Globus pallidus (tissue), 1 donor: Measurements from ENCODE around the gene SPATA22.
"Not testable (repeated sequence)": the region's sequence is repeated elsewhere in the genome, so short reads cannot be mapped to it uniquely, and the experiment has no call there.

Source experiments
- DNase-seq: peaks from one replicate; pipeline ENCODE4 v3.0.0-alpha.2; 2015; ENCODE audit warnings: low spot score

The SPATA22 gene, protein sequence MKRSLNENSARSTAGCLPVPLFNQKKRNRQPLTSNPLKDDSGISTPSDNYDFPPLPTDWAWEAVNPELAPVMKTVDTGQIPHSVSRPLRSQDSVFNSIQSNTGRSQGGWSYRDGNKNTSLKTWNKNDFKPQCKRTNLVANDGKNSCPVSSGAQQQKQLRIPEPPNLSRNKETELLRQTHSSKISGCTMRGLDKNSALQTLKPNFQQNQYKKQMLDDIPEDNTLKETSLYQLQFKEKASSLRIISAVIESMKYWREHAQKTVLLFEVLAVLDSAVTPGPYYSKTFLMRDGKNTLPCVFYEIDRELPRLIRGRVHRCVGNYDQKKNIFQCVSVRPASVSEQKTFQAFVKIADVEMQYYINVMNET

DNA sequence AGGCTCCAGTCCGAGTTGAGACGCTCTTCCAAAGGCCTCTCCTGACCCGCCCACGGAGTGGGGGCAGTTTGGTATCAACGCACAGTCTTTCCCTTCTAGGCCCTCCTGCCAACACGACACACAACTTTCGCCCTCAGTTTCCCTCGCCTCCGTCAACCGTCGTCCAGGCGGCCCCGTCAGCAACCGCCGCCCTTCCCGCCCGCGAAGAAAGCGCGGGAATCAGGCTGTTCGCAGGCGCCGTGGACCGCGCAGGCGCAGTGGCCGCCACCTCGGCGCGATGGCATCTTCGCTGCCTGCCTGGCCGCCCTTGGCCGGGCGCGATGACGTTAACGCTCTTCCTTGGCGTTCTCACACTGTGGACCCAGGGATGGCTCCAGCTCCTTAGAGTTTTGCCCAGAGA is at the start of gene SPATA22:
Gene SPATA22 (minus strand): TSS at position 221 of the 400 bp plus-strand sequence. CDS start 2,494 bp downstream, outside the sequence.
- DNase-seq, result no peak

DNA sequence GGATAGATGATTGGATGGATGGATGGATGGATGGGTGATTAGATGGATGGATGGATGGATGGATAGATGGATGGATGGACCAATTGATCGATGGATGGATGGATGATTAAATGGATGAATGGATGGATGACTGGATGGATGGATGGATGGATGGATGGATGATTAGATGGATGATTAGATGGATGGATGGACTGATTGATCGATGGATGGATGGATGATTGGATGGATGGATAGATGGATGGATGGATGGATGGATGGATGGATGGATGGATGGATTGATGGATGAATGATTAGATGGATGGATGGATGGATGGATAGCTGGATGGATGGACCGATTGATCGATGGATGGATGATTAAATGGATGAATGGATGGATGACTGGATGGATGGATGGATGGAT is 47.9 kb upstream of the SPATA22 start:
- DNase-seq, result not testable (repeated sequence)

DNA sequence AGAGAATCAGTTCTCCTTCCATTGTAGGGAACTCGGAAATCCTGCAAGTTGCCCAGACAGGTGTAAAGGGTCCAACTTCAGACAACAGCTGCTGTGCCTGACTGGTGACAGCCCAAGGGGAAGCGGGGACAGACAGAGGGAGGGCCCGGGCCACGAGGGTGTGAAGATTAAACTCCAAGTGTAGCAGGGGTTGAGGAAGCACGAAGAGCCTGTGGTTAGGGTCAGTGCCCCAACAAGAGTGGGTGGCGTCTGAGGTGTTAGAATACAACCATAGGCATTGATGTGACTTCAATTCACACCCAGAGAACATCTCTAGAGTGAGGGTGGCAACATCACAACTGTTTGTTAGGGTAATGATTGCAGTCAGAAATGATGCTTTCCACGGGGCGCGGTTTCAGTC is 43.3 kb upstream of the SPATA22 start:
- DNase-seq, result no peak

DNA sequence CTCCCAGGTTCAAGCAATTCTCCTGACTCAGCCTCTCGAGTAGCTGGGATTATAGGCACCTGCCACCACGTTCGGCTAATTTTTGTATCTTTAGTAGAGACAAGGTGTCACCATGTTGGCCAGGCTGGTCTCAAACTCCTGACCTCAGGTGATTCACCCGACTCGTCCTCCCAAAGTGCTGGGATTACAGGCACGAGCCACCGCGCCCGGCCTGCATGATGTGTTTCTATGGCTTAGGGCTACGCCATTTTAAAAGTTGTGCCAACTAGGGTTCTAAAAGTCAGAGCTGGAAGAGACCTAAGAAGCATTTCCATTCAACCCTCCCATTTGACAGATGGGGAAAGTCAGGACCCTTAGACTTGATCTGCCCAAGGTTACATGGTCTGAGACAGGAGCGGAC is 42.5 kb upstream of the SPATA22 start:
- DNase-seq, result not testable (repeated sequence)

DNA sequence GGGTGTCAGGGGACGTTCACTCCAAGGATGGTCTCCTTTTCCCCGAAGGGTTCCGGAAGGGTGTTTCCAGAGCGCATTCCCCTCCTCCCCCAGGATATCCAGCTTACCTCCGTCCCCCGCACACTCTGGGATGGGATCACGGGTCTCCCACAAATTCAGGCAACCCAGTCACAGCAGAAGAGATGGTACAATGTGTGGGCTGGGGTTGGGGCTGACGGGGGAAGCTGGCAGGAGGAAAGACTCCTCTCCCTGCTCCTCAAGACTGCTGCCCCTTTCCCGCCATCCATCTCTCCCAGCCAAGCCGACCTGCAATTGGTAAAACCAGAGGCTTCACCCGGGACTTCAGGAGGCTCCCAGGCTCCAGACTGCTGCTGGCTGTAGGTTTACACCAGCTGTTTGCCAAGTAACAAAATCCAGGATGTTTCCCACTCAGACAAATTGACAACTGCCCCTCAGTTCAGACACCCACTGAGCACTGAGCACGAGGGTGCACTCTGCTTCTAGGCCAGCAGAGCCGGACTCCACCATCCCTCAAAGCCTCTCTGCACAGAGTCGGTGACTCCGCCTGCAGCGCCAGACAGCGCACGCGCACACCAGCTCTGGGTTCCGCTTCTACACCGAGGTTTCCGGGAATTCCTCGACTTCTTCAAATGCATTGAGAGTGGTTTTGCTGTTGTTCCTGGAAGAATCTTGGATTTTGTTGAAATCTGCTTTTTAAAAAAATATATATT is 41.9 kb upstream of the SPATA22 start:
- DNase-seq, result no peak

DNA sequence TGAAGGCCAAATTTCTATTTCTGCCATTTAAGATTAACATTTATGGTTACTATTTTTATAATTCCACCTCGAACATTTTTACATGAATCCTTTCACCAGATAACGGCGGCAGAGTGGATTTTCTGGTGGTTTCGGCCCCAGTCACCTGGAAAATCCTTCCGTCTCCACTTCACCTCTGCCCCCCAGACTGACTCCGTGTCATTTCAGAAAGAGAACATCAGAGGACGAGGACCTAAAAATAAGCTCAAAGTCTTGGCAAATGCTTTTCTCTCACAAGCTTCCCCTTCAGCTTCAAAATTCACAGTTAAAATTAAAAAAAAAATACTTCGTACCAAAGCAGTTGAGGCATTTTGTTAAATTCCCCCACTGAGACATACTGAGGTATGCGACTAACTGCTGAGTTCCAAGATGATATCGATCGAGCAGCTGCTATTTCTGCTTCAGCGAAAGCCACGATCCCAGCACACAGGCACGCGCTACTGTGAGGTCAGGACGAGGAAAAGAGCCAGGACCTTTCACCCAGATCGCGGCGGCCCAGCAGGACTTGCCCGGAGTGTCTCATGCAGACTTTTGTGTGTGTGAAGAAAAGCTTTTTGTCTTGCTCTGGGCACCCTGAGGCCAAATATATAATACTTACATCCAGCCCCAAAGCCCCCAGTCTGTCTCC is 41.0 kb upstream of the SPATA22 start:
- peak; percentile 95 for DNase-seq

DNA sequence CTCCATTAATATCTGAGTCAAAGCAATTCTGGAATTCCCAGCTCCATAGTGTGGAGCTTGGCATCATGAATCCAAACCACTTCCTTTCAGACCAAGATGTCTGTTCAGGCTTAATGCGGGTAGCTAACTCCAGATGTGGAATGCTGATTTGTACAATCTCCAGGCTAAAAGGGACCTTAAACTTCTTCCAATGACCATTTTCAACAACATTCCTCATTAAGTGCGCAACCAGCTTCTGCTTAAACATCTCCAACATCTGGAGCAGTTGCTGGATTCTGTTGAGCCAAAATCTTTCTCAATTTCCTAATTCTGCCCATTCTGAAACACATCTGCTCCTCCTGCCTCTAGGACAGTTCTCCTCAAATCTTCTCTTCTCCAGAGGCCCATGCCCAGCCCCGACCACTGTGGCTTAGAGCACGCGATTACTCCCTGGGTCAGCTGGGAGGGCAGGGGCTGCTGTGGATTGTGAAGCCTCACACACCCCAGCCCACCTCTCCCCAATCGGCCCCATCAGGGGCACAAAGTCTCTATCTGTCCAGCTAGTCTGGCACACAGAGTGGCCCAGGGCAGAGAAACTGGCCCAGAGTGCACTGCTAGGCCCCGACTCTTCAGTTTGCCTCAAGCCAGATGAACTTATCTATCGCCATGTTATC is 40.4 kb upstream of the SPATA22 start:
- DNase-seq, result no peak

DNA sequence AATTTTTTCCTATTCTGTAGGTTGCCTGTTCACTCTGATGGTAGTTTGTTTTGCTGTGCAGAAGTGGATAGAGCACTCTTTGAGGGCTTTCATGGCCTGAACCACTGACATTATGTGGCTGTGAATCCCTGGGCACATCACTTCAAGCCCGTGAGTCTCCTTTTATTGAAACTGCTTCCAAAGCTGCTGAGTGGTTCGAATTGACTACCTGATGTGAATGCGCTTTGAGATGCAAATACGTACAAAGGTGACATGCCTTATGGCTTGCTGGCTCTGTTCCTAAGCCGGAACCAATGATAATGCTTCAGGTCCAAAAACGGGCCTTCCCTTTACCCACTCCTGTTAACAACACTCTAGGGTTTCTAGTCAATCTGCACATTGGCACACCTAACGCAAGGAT is 38.5 kb upstream of the SPATA22 start:
- DNase-seq, result no peak

DNA sequence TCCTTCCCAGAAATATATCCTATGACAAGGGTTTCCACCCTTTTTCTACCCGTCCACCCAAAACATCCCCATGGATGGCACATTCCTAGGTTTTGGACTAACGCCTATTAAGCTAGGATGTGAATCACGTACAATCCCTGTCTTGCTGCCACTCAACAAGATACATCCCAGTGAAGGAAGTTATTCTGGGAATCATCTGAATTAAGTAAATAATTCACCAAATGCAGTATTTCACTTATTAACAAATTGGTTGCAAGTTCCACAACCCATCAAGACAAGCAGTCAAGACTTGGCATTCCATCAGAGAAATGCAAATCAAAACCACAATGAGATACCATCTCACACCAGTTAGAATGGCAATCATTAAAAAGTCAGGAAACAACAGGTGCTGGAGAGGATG is 36.2 kb upstream of the SPATA22 start:
- DNase-seq, result no peak

DNA sequence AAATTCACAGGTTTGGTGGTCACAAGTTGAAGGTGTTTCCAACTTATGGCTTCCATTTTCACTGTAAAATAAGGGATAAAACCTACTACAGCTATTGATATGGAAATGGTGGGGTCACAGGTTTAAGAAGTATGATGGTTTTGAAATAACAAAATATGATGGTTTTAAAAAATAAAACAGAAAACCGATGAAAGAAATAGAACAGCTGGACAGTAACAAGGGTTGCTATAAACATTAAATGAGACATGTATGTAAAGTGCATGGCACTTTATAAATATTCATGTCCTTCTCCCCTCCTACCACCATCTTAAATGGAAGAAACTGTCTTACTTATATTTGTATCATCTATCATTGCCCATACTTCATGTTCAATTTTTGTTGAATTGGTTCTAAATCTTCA is 35.5 kb upstream of the SPATA22 start:
- DNase-seq, result no peak

DNA sequence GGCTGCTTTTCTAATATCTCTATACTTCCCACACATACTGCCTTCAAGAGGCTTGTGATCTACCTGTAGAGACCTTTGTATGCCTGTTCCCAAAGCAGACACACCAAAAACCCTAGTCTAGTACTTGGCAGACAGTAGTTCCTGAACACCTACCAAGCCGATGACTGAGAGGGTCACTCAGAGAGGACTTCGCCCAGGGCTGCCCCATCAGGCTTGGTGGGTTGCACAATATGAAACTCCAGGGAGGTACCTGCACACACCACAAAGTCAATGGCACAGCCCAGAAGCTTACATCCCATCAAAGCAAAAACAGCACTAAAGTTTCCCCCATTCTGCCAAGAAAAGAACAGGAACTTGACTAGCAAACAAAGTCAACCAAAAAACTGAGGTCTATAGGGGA is 34.4 kb upstream of the SPATA22 start:
- no peak for DNase-seq

DNA sequence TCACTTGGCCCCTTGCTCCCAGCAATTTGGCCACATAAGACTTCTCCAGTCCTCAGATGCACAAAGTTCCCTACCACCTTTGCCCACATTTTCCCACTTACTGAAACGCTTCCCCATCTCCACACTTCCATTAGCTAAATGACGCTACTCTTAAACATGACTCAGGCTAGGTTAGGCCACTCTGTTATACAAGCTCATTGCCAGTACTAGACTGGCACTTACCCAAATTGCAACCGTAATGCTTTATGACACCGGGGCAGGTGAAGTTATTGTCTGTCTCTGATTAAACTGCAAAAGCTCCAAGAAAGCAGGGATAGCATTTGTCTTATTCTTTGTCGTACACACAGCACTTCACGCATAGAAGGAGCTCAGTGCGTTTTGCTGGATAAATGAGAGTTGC is 33.4 kb upstream of the SPATA22 start:
- no peak for DNase-seq

DNA sequence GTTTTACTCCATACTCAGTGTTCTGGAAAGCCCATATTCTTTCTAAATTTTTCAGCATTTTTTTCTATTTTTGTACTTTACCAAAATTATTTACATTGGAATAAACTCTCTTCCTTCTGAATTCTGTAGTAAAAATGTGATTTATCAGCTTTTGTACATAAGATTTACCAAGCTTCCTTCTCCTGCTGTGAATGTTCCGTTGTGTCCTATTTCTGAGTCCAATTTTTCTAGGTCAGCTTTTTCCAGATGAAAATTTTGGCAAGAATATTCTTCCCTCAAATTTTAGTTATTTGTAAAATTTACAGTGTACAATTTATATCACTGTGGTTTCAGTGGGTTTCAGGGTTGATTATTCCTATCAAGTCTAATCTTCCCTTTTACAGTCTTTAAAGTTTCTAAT is 31.7 kb upstream of the SPATA22 start:
- DNase-seq, result no peak

DNA sequence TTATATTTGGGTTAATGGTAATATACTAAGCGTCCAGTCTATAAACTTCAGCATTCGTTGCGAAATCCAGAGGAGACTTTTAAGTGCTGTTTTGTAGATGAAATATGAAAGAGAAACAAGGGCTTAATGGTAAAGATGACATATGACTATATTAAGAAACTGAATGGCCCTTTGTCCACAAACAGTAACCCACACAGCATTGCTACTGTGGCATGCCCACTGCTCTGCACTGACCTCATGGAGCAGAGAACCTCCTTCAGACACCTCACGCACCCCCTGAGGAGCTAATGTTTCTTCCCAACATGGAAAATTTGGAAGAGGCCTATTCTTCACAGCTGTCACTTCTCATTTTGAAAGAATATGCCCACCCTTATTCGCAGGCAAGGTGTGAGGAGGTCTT is 30.8 kb upstream of the SPATA22 start:
- peak; percentile 93 for DNase-seq

DNA sequence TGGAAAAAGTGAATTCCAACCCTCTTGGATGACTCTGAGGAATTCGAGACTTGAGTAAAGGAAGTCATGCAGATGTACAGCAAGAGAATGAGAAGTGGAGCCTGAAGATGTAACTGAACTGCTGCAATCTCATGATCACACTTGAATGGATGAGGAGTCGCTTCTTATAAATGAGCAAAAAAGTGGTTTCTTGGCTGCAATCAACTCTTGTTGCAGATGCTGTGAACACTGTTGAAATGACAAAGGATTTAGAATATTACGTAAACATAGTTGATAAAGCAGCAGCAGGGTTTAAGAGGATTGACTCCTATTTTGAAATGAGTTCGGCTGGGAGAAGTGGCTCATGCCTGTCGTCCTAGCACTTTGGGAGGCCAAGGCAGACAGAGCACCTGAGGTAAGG is 29.7 kb upstream of the SPATA22 start:
- DNase-seq, result no peak

DNA sequence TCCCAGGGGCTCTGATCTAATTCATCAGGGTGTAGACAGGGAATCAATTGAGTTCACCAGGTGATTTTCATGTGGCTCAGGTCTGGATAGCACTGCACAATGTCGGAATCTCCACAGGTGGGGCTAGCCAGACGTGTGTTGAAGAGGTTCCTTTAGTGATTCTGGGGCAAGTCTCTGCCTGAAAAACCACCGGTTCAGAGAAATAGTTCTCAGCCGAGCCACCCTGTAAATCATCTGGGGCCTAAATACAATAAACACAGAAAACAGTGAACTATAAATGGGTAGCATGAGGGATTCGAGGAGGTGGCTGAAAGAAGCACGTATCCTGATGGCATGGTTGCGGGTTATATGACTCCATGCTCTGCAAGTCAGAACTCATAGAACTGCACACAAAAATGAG is 25.5 kb upstream of the SPATA22 start:
- DNase-seq, result no peak

DNA sequence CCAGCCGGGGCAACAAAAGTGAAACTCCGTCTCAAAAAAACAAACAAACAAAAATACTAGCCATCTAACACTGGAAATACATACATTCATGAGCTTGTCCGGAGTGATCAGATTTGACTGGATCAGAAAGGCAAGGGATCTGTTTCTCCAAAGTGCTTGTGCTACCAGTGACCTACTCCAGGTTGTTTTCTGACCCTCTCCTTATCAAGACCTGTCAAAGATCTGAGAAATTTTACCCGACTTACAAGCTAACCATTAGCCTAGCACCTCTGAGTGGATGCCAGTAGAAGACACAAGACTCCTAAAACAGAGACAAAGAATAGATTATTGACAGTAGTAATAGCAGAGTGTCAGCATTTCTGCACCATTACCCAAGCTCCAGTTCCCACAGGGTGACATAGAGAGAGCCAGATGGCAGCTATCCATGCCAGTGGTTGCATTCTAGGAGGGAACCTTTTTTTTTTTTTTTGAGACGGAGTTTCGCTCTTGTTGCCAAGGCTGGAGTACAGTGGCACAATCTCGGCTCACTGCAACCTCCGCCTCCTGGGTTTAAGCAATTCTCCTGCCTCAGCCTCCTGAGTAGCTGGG is 14.0 kb upstream of the SPATA22 start:
- DNase-seq, result no peak

DNA sequence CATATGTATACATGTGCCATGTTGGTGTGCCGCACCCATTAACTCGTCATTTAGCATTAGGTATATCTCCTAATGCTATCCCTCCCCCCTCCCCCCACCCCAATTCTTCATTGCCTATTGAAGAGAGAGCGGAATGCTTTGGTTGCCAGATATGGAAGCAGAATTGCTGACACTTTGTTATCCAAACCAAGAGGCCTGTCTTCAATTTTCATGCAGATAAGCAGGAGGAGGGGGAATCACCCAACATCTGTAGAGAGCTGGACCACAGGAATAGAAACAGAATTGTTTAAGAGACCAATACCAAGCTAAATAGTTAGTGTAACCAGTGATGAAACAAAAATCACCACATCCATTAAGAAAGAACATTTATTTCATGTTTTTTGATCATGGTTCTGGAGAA is 11.2 kb upstream of the SPATA22 start:
- DNase-seq, result no peak

DNA sequence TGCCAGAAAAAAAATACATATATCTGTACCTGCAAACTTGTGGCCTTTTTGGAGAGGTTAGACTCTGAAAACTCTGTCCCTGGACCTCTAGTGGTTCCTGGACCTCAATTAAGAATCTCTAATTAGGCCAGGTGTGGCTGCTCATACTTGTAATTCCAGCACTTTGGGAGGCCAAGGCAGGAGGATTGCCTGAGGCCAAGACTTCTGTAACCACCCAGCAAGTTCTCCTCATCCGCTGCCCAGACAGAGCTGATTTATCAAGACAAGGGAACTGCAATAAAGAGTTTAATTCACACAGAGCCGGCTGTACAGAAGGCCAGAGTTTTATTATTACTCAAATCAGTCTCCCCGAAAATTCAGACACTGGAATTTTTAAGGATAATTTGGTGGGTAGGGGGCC is 8.4 kb upstream of the SPATA22 start:
- no peak for DNase-seq

DNA sequence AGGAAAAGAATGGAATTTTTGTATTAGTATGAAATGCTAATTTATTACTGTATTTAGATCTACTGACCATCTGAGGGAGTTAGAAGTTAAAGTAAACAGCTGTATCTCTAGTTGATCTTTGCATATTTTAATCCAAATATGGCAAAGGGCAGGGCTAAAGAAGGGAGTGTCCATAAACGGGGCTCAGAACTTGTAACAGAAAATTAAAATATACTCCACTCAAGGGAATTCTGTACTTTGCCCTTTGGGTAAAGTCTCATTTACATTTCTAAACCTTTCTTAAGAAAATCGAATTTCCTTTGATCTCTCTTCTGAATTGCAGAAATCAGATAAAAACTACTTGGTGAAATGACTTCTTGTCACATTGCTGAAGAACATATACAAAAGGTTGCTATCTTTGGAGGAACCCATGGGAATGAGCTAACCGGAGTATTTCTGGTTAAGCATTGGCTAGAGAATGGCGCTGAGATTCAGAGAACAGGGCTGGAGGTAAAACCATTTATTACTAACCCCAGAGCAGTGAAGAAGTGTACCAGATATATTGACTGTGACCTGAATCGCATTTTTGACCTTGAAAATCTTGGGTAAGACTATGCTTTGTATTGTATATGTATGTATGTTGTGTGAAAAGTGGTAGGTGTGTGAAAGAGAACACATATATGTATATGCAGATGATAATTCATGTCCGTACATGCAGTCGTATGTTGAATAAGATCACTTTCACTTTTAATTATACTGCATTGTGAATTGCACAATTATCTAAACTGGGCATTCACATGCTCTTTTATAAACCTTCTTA is 4.4 kb upstream of the SPATA22 start, which contains the start of gene ASPA:
Gene ASPA (plus strand): TSS at position 186 of the 799 bp plus-strand sequence. CDS start 163 bp downstream, at position 349.
- DNase-seq, result peak; percentile 82

DNA sequence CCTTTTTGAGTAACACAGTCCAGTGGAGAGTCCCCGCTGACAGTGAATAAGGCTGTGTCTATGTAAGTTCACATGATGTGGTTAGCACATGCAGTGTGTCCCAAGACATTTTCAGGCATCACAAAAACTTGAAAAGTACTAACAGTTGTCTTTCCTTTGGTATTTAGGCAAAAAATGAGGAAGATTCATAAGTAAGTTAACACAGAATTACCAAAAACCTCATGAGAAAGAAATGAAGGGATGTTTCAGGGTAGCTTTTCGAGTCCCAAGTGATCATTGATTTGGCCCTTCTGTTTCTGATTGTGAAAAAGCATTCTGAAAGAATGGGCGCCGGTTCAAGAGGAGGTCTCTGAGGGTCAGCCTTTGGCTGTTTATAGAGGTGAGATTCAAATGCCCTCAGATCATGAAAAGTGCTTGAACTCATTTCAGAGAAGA is 3.6 kb upstream of the SPATA22 start:
- peak; percentile 66 for DNase-seq
